Gastroesophageal sphincter (tissue), 3 donors: ENCODE measurements around the gene CD300H.

ENCODE experiments used
- EP300 ChIP-seq: sonication (generic); formaldehyde crosslinking; IDR thresholded peaks from one replicate; pipeline ENCODE4 v1.6.1; 2017; ENCODE audit warnings: antibody characterized with exemption, mild to moderate bottlenecking
- POLR2A ChIP-seq, 2 donors: fragments of 450-650 bp; IDR thresholded peaks; one replicate each; pipeline ENCODE4 v1.6.1; 2017; ENCODE audit warnings: antibody characterized with exemption in 2 of 2, mild to moderate bottlenecking in 2 of 2, moderate library complexity in 1 of 2
- POLR2AphosphoS5 ChIP-seq: sonication (generic); formaldehyde crosslinking; IDR thresholded peaks from one replicate; pipeline ENCODE4 v1.6.1; 2017; ENCODE audit warnings: antibody characterized with exemption
- TF ChIP-seq, protein P1 (sequence below), 4 experiments: fragments of 200-600 bp in 2 of 4; fragments of 450-650 bp in 2 of 4; sonication (generic) in 1 of 4; IDR thresholded peaks; one replicate each; pipeline ENCODE4 v1.5.1; 2017 to 2019; ENCODE audit warnings: antibody characterized with exemption in 4 of 4, mild to moderate bottlenecking in 2 of 4, moderate library complexity in 2 of 4

DNA sequence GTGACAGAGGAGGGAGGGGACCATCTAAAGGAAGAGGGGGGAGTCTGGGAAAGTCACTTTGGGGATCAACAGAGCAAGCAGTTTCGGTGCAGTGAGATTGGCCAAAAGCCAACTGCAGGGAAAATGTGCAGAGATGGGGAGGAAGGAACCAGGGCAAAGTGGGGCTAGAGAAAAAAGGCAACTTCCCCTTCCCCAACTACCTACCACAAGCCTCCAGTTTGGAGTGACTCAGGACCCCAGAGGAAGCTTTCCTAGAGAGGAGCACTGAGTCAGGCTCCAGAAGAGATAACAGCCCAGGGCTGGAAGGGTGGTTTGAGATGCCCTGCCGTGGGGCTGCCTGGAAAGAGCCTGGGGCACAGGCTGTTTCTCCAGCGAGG lies 31.7 kb upstream of the CD300H start:
- TF ChIP-seq, protein P1, sequence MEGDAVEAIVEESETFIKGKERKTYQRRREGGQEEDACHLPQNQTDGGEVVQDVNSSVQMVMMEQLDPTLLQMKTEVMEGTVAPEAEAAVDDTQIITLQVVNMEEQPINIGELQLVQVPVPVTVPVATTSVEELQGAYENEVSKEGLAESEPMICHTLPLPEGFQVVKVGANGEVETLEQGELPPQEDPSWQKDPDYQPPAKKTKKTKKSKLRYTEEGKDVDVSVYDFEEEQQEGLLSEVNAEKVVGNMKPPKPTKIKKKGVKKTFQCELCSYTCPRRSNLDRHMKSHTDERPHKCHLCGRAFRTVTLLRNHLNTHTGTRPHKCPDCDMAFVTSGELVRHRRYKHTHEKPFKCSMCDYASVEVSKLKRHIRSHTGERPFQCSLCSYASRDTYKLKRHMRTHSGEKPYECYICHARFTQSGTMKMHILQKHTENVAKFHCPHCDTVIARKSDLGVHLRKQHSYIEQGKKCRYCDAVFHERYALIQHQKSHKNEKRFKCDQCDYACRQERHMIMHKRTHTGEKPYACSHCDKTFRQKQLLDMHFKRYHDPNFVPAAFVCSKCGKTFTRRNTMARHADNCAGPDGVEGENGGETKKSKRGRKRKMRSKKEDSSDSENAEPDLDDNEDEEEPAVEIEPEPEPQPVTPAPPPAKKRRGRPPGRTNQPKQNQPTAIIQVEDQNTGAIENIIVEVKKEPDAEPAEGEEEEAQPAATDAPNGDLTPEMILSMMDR (IDR thresholded peaks at IDR 0.05): no peak
- TF ChIP-seq EP300 (no peak), POLR2A (IDR thresholded peaks at IDR 0.05) (no peak), POLR2AphosphoS5 (no peak)
